H54 (cell line): ENCODE results near the gene CX3CL1.
"Not testable (repeated sequence)": the region's sequence is repeated elsewhere in the genome, so short reads cannot be mapped to it uniquely, and the experiment has no call there.

Experiments used
- DNase-seq: peaks from one replicate; pipeline ENCODE4 v3.0.0; 2011; ENCODE audit warnings: low spot score, mixed read lengths; ENCODE audit not compliant: insufficient read length
- FAIRE-seq: peaks from 3 replicates; lab custom pipeline; 2011; peaks lifted over from hg19 to GRCh38; lab: Jason Lieb, UNC
- POLR2A ChIP-seq: IDR thresholded peaks from 2 replicates; pipeline ENCODE4 v1.6.1; 2011; ENCODE audit warnings: low read depth, mild to moderate bottlenecking, low read length

CX3CL1 gene

GRCh38 chr16:57394444-57394843 lies 22.2 kb downstream of the CX3CL1 start:
- FAIRE-seq, result no peak
- no peak for TF ChIP-seq POLR2A
- no peak for DNase-seq

- FAIRE-seq (no peak), DNase-seq (no peak)
- TF ChIP-seq POLR2A, result no peak
Observed at GRCh38 chr16:57395026-57395425, 22.7 kb downstream of the CX3CL1 start.

- DNase-seq, result no peak
- FAIRE-seq, result no peak
Observed at GRCh38 chr16:57396786-57397185, 24.5 kb downstream of the CX3CL1 start.

GRCh38 chr16:57397493-57397892 lies 25.2 kb downstream of the CX3CL1 start:
- DNase-seq, FAIRE-seq: not testable (repeated sequence)

More at GRCh38 chr16:57396786-57397185, 24.5 kb downstream of the CX3CL1 start:
- no peak for TF ChIP-seq POLR2A

GRCh38 chr16:57401943-57402640 lies 29.8 kb downstream of the CX3CL1 start:
- no peak for TF ChIP-seq POLR2A
- DNase-seq (no peak), FAIRE-seq (no peak)

GRCh38 chr16:57403965-57404817 lies 31.9 kb downstream of the CX3CL1 start, which contains the start of gene CCL17:
CCL17 (plus strand) TSS chr16:57404767; CDS start chr16:57413933, 9,166 bp downstream.
- FAIRE-seq (no peak), DNase-seq (no peak)
- no peak for TF ChIP-seq POLR2A

- no peak for FAIRE-seq
- no peak for TF ChIP-seq POLR2A
- no peak for DNase-seq
Observed at GRCh38 chr16:57405097-57405496, 32.8 kb downstream of the CX3CL1 start.

GRCh38 chr16:57406881-57407280 lies 34.6 kb downstream of the CX3CL1 start:
- no peak for FAIRE-seq

GRCh38 chr16:57407521-57408353 lies 35.4 kb downstream of the CX3CL1 start:
- FAIRE-seq (no peak), DNase-seq (no peak)
- no peak for TF ChIP-seq POLR2A

More at GRCh38 chr16:57406881-57407280, 34.6 kb downstream of the CX3CL1 start:
- TF ChIP-seq POLR2A, result no peak
- no peak for DNase-seq

GRCh38 chr16:57409065-57409464 lies 36.8 kb downstream of the CX3CL1 start:
- FAIRE-seq (no peak), DNase-seq (no peak)
- no peak for TF ChIP-seq POLR2A

GRCh38 chr16:57409870-57410587 lies 37.7 kb downstream of the CX3CL1 start:
- FAIRE-seq (no peak), DNase-seq (no peak)
- no peak for TF ChIP-seq POLR2A

GRCh38 chr16:57411362-57411976 lies 39.2 kb downstream of the CX3CL1 start:
- FAIRE-seq (no peak), DNase-seq (no peak)
- no peak for TF ChIP-seq POLR2A

GRCh38 chr16:57412584-57412983 lies 40.3 kb downstream of the CX3CL1 start:
- no peak for DNase-seq
- FAIRE-seq, result no peak
- TF ChIP-seq POLR2A, result no peak
